Stimulated activated CD4-positive, alpha-beta T cell treated with anti-CD3 and anti-CD28 coated beads, Interleukin-4, amount 100 ng/mL, for 4 hours (primary cell): ENCODE results near the gene SH3GL3.

Experiments used
- DNase-seq, 2 experiments: peaks; one replicate each; pipeline ENCODE4 v3.0.0-alpha.2; 2020

The SH3GL3 gene

GRCh38 chr15:83446904-83447709 is at the start of gene SH3GL3:
TSS of gene SH3GL3 (plus strand) at chr15:83447341. CDS start at chr15:83447534, 193 bp downstream.
- peak; percentile 46 to 51 for DNase-seq

GRCh38 chr15:83398626-83399025 is 48.5 kb upstream of the SH3GL3 start:
- DNase-seq, result no peak

GRCh38 chr15:83404121-83404520 is 43.0 kb upstream of the SH3GL3 start:
- no peak for DNase-seq

GRCh38 chr15:83410532-83410931 is 36.6 kb upstream of the SH3GL3 start:
- DNase-seq, result no peak

- DNase-seq, result no peak
Measured at GRCh38 chr15:83413054-83413719, 34.0 kb upstream of the SH3GL3 start.

- DNase-seq, result no peak
Measured at GRCh38 chr15:83422081-83422480, 25.1 kb upstream of the SH3GL3 start.

GRCh38 chr15:83422541-83422940 is 24.6 kb upstream of the SH3GL3 start:
- no peak for DNase-seq

GRCh38 chr15:83424101-83424500 is 23.0 kb upstream of the SH3GL3 start:
- DNase-seq, result no peak

- DNase-seq, result no peak
Measured at GRCh38 chr15:83430441-83430840, 16.7 kb upstream of the SH3GL3 start.

- DNase-seq, result no peak
Measured at GRCh38 chr15:83431521-83431920, 15.6 kb upstream of the SH3GL3 start.

GRCh38 chr15:83435202-83435601 is 11.9 kb upstream of the SH3GL3 start:
- DNase-seq, result no peak

GRCh38 chr15:83435782-83436181 is 11.4 kb upstream of the SH3GL3 start:
- no peak for DNase-seq

GRCh38 chr15:83436513-83437158 is 10.5 kb upstream of the SH3GL3 start:
- no peak for DNase-seq

- DNase-seq, result no peak
Measured at GRCh38 chr15:83443076-83443847, 3.9 kb upstream of the SH3GL3 start.

GRCh38 chr15:83444936-83445335 is 2.2 kb upstream of the SH3GL3 start:
- no peak for DNase-seq

GRCh38 chr15:83445643-83446042 is 1.5 kb upstream of the SH3GL3 start:
- no peak for DNase-seq

- DNase-seq, result no peak
Measured at GRCh38 chr15:83446417-83446816, 724 bp upstream of the SH3GL3 start.

- DNase-seq, result no peak
Measured at GRCh38 chr15:83449250-83449671, 2.1 kb downstream of the SH3GL3 start.

- DNase-seq, result no peak
Measured at GRCh38 chr15:83449937-83450506, 2.9 kb downstream of the SH3GL3 start.

- DNase-seq, result no peak
Measured at GRCh38 chr15:83457149-83457548, 10.0 kb downstream of the SH3GL3 start.

GRCh38 chr15:83458381-83458780 is 11.2 kb downstream of the SH3GL3 start:
- no peak for DNase-seq

- no peak for DNase-seq
Measured at GRCh38 chr15:83462026-83462425, 14.9 kb downstream of the SH3GL3 start.
